Activated CD8-positive, alpha-beta memory T cell treated with anti-CD3 and anti-CD28 coated beads, Interleukin-2, amount 10 ng/mL, durations not matched to agents 7 days and 5 days (primary cell): ENCODE data around the gene NTSR1. TPM values are rescaled to one million over a fixed set of nuclear protein-coding genes. Genes with fewer than 3 reads are reported as not detected.
A peak's percentile ranks its signal among the peaks of the same experiment; 100 is the strongest.
"Not testable (repeated sequence)": the region's sequence is repeated elsewhere in the genome, so short reads cannot be mapped to it uniquely, and the experiment has no call there.

Experiments used
- ATAC-seq: fragments of 150-1000 bp; cut with Tn5 transposase; one replicate; pipeline ENCODE4 v1.10.0; 2021; ENCODE audit warnings: moderate library complexity
- CTCF ChIA-PET: fragments of 350-600 bp; sonication (Branson Sonifier 250); formaldehyde crosslinking; loops from one replicate; lab custom pipeline; 2021; ENCODE audit warnings: antibody characterized with exemption; lab: Charles Lee
- DNase-seq: peaks from one replicate; pipeline ENCODE4 v3.0.0-alpha.2; 2020
- H3K27ac Mint-ChIP-seq: one replicate; pipeline ENCODE4 v1.8.0; 2021; ENCODE audit warnings: mild to moderate bottlenecking, mixed read lengths
- H3K27me3 Mint-ChIP-seq: one replicate; pipeline ENCODE4 v1.8.0; 2021; ENCODE audit warnings: mixed read lengths
- H3K36me3 Mint-ChIP-seq: one replicate; pipeline ENCODE4 v1.8.0; 2021; ENCODE audit warnings: mild to moderate bottlenecking, mixed read lengths
- H3K4me1 Mint-ChIP-seq: one replicate; pipeline ENCODE4 v1.8.0; 2021; ENCODE audit warnings: mixed read lengths
- H3K4me3 Mint-ChIP-seq: one replicate; pipeline ENCODE4 v1.8.0; 2021; ENCODE audit warnings: mild to moderate bottlenecking, moderate library complexity, mixed read lengths
- H3K9me3 Mint-ChIP-seq: one replicate; pipeline ENCODE4 v1.8.0; 2022; ENCODE audit warnings: low read depth, mixed read lengths
- total RNA-seq, 2 experiments: library from RNA; stranded (reverse); gene quantifications; one replicate each; pipeline ENCODE4 v1.2.3, GENCODE V29; 2021

NTSR1 gene
- total RNA-seq, 2 experiments from 2014 or later: not detected

DNA sequence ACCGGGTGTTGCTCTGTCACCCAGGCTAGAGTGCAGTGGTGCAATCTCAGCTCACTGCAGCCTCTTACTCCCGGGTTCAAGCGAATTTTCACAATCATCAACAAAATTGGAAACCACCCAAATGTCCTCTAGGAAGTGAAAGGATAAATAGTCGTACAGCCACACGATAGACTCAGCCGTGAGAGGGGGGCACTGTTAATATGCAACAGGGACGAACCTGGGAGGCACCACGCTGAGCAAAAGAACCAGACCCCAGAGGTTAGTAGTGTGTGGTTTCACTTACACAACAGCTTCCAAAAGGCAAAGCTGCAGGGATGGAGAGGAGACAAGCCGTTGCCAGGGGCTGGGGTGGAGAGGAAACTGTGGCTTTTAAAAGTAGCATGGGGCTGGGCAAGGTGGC lies 30.1 kb upstream of the NTSR1 start:
- DNase-seq (no peak), ATAC-seq (peak; percentile 46)
- Mint-ChIP-seq H3K4me1 (peaks cover 15% of the 10 kb centered on the region), H3K4me3 (no peak overlapping the region), H3K36me3 (peaks cover 4% of the 10 kb centered on the region), H3K27me3 (no peaks in the 10 kb centered on the region), H3K9me3 (peaks cover 7% of the 10 kb centered on the region), H3K27ac (no peak overlapping the region)
- CTCF ChIA-PET: interaction anchor here (0.6 to 3.9 kb wide), 5 partner anchors 27 to 558 kb away, joined by 3 to 23 read pairs (median 4); no protein-coding TSS in a partner anchor

DNA sequence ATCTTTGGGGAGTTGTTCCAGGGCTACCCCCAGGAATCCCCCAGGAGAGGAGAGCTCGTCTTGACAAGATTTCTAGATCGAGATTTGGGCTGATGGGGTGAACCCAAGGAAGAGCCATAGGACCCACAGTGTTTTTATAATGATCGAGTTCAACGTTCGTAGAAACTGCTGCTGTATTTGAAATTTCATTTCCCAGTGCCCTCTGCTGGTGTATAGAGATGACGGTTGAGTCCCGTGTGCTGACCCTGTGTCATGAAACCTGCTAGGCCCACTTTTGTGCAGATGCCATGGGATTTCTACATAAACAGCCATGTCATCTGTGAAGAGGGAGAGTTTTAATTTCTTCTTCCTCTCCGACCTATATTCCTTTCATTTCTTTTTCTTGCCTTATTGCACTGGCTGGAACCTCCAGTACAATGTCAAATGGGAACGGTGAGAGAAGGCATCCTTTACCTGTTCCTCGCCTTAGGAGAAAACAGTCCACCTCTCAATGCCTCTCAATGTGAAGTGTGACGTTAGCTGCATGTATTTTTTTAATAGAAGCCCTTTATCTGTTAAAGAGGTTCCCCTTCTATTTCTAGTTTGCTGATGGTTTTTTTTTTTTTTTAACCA lies 28.6 kb upstream of the NTSR1 start:
- CTCF ChIA-PET: interaction anchor here (1.4 to 3.9 kb wide), 2 partner anchors 112 to 128 kb away, joined by 3 to 23 read pairs; no protein-coding TSS in a partner anchor
- Mint-ChIP-seq H3K27ac (no peak overlapping the region), H3K4me1 (peaks cover 15% of the 10 kb centered on the region), H3K9me3 (peaks cover 8% of the 10 kb centered on the region), H3K4me3 (no peak overlapping the region), H3K36me3 (peaks cover 4% of the 10 kb centered on the region), H3K27me3 (no peaks in the 10 kb centered on the region)
- ATAC-seq: no peak
- no peak for DNase-seq

DNA sequence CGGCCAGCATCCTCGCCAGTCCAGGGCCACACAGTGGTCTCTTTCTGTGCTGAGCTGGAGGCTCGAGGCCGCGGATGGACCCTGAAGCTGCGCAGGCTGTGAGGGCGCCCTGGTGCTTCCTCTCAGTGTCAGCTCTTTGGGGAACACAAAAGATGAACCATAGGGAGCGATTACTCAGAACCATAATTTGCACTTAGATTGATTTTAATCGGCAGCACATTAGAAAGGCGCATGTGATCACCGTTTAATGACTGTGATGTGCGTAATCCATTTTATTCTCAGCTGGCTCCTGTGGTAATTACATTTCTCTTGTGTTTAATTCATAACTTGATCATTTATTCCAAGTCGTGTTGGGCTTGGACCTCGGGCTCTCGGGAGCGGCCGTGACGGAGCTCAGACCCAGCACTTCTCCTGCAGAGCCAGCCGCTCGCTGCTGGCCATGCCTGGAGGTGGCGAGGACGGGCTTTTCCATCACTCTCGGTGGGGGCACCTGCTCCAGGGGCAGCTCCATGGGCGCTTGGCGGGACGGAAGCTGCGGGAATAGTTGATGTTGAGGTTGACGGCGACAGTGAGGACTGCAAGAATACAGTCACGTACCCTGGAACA lies 25.6 kb upstream of the NTSR1 start:
- DNase-seq: no peak
- CTCF ChIA-PET: no interaction called here

DNA sequence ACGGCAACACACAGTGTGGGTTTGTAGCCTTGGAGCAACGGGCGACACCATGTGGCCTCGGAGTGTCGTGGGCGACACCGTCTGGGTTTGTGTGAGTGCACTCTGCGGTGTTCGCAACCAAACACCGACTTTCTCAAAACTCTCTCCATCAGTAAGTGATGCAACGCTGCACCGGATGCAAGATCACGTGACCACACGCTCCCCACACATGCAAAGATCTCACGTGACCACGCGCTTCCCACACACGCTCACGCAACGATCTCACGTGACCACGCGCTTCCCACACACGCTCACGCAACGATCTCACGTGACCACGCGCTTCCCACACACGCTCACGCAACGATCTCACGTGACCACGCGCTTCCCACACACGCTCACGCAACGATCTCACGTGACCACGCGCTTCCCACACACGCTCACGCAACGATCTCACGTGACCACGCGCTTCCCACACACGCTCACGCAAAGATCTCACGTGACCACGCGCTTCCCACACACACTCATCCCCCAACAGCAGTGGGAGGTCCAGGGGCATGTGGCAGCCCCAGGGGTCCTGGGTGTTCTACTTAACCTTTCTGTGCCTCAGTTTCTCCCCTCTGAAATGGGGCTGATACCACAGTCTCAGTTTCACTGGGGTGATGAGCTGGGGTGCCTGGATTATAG lies 24.8 kb upstream of the NTSR1 start:
- CTCF ChIA-PET: interaction anchor here (1.0 kb wide), 1 partner anchor 67 kb away, joined by 3 read pairs; no protein-coding TSS in a partner anchor
- Mint-ChIP-seq H3K4me1 (peaks cover 15% of the 10 kb centered on the region), H3K27me3 (peaks cover 10% of the 10 kb centered on the region)
- not testable (repeated sequence) for DNase-seq, H3K9me3 Mint-ChIP-seq, H3K36me3 Mint-ChIP-seq, H3K27ac Mint-ChIP-seq, H3K4me3 Mint-ChIP-seq, ATAC-seq

More for the DNA sequence above, 25.6 kb upstream of the NTSR1 start:
- Mint-ChIP-seq H3K36me3 (peaks cover 4% of the 10 kb centered on the region), H3K4me3 (no peak overlapping the region), H3K4me1 (peaks cover 19% of the 10 kb centered on the region), H3K9me3 (peaks cover 8% of the 10 kb centered on the region), H3K27ac (no peak overlapping the region), H3K27me3 (peaks cover 10% of the 10 kb centered on the region)
- ATAC-seq: no peak

DNA sequence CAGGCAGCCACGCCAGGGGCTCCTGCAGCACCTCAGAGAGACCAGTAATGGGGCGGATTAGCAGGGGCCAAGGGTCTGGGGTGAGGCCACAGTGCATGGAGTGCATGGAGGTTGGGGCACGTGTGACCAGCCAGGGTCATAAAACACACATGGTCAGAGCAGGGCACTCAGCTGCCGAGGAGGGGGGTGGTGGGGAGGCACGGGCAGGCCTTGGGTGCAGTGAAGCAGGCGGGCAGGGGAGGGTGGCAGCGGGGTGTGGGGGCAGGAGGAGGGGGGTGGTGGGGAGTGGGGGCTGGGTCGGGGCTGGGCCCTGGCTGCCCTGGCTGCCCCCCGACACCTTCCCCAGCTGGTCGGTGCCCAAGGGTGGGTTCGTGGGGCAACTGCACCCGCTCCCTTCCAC lies 23.7 kb upstream of the NTSR1 start:
- H3K27ac Mint-ChIP-seq: no peak overlapping the region
- H3K36me3 Mint-ChIP-seq: peaks cover 3% of the 10 kb centered on the region
- CTCF ChIA-PET: interaction anchor here (1.4 kb wide), 1 partner anchor 121 kb away, joined by 3 read pairs; no protein-coding TSS in a partner anchor
- H3K9me3 Mint-ChIP-seq: peaks cover 7% of the 10 kb centered on the region
- ATAC-seq (no peak), DNase-seq (no peak)
- H3K4me1 Mint-ChIP-seq: peaks cover 7% of the 10 kb centered on the region
- no peak overlapping the region for H3K4me3 Mint-ChIP-seq
- H3K27me3 Mint-ChIP-seq: peaks cover 10% of the 10 kb centered on the region

DNA sequence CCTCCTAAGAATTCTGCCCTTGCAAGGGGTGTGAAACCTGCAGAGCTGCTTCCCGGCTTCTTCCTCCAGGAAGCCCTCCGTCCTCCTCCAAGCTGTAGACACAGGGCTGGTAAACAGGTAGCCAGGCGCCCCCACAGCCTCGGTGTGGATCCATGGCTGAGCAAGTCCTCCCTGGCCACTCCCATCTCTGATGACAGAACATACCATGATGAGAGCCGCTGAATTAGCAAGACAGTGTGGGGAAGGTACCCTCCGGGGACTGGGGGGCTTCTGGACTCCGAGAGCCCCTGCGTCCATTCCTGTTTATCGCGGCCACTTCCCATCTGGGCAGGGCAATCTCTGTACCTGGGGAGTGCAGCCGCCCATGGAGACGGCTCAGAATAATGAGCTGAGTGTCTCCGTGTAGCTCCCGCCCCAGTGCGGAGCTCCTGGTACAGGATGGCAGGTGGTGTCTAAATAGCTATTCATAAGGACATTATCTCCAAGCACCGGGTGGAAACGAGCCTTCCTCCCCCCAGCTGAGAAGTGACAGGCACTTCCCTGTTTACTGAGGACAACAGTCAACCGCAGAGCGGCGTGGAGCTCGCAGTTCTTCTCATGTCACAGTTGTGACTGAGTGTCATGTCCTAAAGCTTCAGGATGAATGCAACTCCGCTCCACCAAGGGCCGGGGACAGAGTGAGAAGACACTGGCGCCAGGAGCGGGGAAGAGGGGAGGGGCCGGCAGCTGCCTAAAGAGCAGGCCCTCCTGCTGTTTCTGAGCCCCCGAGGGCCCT lies 22.7 kb upstream of the NTSR1 start:
- Mint-ChIP-seq H3K36me3 (no peaks in the 10 kb centered on the region), H3K9me3 (peaks cover 2% of the 10 kb centered on the region), H3K4me1 (peaks cover 7% of the 10 kb centered on the region), H3K27ac (no peak overlapping the region), H3K27me3 (peaks cover 10% of the 10 kb centered on the region), H3K4me3 (no peak overlapping the region)
- DNase-seq: peak; percentile 55
- CTCF ChIA-PET: interaction anchor here (0.9 to 1.6 kb wide), 7 partner anchors 9 to 122 kb away, joined by 3 to 7 read pairs (median 4); no protein-coding TSS in a partner anchor
- ATAC-seq: no peak

DNA sequence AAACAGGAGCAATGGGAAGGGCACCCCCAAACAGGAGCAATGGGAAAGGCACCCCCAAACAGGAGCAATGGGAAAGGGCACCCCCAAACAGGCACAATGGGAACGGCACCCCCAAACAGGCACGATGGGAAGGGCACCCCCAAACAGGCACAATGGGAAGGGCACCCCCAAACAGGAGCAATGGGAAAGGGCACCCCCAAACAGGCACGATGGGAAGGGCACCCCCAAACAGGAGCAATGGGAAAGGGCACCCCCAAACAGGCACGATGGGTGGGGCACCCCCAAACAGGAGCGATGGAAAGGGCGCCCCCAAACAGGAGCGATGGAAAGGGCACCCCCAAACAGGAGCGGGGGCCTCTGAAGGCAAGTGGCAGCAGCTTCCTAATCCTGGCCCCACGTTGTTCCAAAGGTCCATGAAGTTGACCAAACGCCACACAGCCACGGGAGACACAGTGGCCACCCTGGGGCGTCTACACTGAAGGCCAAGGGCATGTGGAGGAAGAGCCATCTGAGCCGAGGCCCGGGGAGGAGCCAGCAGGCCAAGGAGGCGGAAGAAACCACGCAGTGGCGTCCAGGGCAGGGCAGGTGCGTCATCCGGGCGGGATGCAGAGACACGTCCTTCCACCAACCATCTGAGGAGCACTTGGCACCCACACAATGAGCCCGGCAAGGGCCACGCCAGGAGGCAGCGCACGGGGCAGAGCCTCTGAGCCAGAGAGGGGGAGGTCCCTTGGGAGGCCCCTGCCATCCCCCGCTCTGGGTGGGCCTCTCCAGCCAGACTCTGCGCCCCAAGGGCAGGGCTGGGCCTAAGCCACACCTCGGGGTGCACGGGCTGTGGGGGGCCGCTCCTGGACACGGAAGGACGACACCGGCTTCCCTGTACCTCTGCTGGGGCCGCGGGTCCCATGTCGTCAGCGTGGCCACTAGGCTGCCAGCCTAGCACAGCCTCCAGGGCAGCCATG lies 21.5 kb upstream of the NTSR1 start:
- no peak for ATAC-seq
- no peak overlapping the region for H3K27ac Mint-ChIP-seq

DNA sequence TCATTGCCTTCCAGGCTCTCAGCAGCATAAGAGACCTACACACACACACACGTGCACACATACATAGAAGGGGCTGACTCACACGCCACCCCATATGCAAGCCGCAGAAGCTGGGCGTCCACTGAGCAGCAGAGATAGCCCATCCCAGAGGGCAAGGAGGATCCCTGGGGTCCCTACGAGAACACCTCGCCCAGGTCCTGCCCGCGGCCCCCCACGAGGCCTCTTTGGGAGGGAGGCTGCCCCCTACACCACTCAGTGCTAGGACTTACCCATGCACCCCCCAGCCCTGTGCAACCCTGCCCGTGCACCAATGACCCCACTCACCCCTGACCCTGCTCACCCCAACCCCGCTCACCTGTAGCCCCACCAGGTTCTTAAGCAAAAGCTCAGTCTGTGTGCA lies 20.6 kb upstream of the NTSR1 start:
- no peak overlapping the region for H3K27ac Mint-ChIP-seq
- no peaks in the 10 kb centered on the region for H3K36me3 Mint-ChIP-seq
- peaks cover 8% of the 10 kb centered on the region for H3K4me1 Mint-ChIP-seq
- ATAC-seq: no peak
- peaks cover 20% of the 10 kb centered on the region for H3K27me3 Mint-ChIP-seq
- no peak for DNase-seq
- H3K4me3 Mint-ChIP-seq: no peak overlapping the region
- H3K9me3 Mint-ChIP-seq: peaks cover 2% of the 10 kb centered on the region
- CTCF ChIA-PET: no interaction called here

More for the DNA sequence above, 21.5 kb upstream of the NTSR1 start:
- H3K9me3 Mint-ChIP-seq: peaks cover 2% of the 10 kb centered on the region
- H3K4me3 Mint-ChIP-seq: no peak overlapping the region
- no peak for DNase-seq
- H3K36me3 Mint-ChIP-seq: no peaks in the 10 kb centered on the region
- peaks cover 15% of the 10 kb centered on the region for H3K27me3 Mint-ChIP-seq
- peaks cover 8% of the 10 kb centered on the region for H3K4me1 Mint-ChIP-seq
- CTCF ChIA-PET: interaction anchor here (1.0 to 1.6 kb wide), 4 partner anchors 8 to 104 kb away, joined by 3 to 7 read pairs (median 4); no protein-coding TSS in a partner anchor

DNA sequence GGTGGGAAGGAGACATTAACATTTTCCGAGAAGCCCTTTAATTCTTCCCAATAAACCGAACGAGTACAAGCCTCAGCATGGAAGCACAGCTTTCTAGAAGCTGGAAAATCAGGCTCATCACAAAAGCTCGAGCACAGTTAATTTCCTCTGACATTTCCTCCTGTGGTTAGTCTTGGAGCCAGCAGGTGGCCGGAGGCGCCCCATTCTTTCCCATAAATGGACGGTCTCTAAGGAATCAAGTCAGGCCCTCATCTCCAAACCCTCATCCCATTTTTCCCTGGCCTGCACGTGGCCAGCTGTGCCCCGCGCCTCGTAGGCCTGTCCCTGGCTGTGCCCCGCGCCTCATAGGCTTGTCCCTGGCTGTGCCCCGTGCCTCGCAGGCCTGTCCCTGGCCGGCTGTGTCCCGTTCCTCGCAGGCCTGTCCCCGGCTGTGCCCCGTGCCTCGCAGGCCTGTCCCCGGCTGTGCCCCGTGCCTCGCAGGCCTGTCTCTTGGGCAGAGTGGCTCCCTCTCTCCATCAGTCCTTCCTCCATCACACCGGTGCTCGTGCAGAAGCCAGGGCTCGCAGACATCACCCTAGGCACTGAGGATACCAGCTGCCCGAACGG lies 19.7 kb upstream of the NTSR1 start:
- Mint-ChIP-seq H3K9me3 (no peaks in the 10 kb centered on the region), H3K36me3 (no peaks in the 10 kb centered on the region), H3K4me3 (no peak overlapping the region), H3K4me1 (peaks cover 8% of the 10 kb centered on the region), H3K27ac (no peak overlapping the region), H3K27me3 (peaks cover 27% of the 10 kb centered on the region)
- ATAC-seq (no peak), DNase-seq (no peak)
- CTCF ChIA-PET: no interaction called here

DNA sequence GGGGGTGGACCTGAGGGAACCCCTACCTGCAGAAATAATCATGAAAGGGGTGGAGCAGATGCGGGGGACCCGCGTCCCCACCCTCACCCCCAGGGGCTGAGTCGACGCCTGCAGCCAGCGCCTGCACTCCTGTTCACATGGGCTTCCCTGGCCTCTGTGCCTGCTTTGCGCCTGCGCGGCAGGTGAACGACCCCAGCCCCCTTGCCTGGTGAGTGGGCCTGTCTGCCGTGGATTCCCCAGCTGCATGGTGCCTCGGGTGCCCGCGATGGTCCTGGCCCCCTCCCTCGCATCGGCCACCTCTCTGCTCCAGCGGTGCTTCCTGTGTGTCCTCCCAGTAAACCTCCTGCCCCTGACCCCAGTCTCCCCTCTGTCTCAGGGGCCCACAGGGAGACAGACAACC lies 18.8 kb upstream of the NTSR1 start:
- H3K4me3 Mint-ChIP-seq: no peak overlapping the region
- peaks cover 8% of the 10 kb centered on the region for H3K4me1 Mint-ChIP-seq
- no peak overlapping the region for H3K27ac Mint-ChIP-seq
- peaks cover 31% of the 10 kb centered on the region for H3K27me3 Mint-ChIP-seq
- H3K36me3 Mint-ChIP-seq: no peaks in the 10 kb centered on the region
- CTCF ChIA-PET: interaction anchor here (0.9 kb wide), 1 partner anchor 118 kb away, joined by 3 read pairs; no protein-coding TSS in a partner anchor
- H3K9me3 Mint-ChIP-seq: no peaks in the 10 kb centered on the region
- no peak for ATAC-seq
- no peak for DNase-seq

DNA sequence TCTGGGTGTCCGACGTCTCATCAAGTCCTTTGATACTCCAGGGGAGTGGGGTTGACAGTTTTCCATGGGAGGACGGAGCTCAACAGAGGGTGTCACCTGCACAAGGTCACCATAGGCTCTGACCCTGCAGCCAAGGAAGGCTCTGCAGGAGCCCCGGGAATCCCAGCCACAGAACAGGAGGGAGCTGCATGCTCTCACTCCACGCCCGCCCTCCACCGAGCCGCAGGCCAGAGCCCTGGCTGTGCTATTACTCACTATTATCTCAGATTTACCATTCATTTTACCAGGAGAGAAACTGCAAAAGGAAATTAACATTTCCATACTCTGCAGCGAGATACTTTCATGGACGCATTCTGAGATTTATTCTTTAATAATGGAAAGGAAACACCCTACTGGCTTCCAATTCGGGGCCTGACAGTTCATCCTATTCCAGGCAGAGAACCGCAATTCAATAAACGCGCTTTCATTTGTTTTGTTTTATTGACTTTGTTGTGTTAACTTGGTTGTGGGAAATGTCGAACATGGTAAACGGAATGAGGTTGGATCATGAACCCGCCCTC lies 18.3 kb upstream of the NTSR1 start:
- peaks cover 31% of the 10 kb centered on the region for H3K27me3 Mint-ChIP-seq
- CTCF ChIA-PET: interaction anchor here (0.9 kb wide), 1 partner anchor 118 kb away, joined by 3 read pairs; no protein-coding TSS in a partner anchor
- no peaks in the 10 kb centered on the region for H3K36me3 Mint-ChIP-seq
- H3K4me1 Mint-ChIP-seq: peaks cover 8% of the 10 kb centered on the region
- H3K4me3 Mint-ChIP-seq: no peak overlapping the region
- ATAC-seq (no peak), DNase-seq (no peak)
- H3K27ac Mint-ChIP-seq: no peak overlapping the region
- H3K9me3 Mint-ChIP-seq: no peaks in the 10 kb centered on the region
